Neural cell (in vitro differentiated cells): ENCODE data around the gene SLC26A9. TPM values are rescaled to one million over a fixed set of nuclear protein-coding genes. Genes with fewer than 3 reads are reported as not detected.

Experiments
- H2AFZ ChIP-seq: fragments of 200-600, 300-800 bp; sonication (generic), shearing (Covaris generic); 2 replicates; pipeline ENCODE4 v1.6.0; 2014; ENCODE audit warnings: low read depth, mild to moderate bottlenecking, antibody characterized with exemption, low read length, moderate library complexity
- H3F3A ChIP-seq: fragments of 200-600 bp; shearing (Covaris generic); 2 replicates; pipeline ENCODE4 v1.6.1; 2016; ENCODE audit warnings: mild to moderate bottlenecking, moderate library complexity, mixed read lengths, antibody characterized with exemption, low read length; ENCODE audit not compliant: insufficient read depth, poor library complexity, severe bottlenecking
- H3K27ac ChIP-seq: fragments of 200-600, 300-800 bp; sonication (generic), shearing (Covaris generic); 2 replicates; pipeline ENCODE4 v1.5.1; 2014; ENCODE audit warnings: mild to moderate bottlenecking, low read length, moderate library complexity
- H3K27me3 ChIP-seq: fragments of 300-800, 200-600 bp; sonication (generic), shearing (Covaris generic); 2 replicates; pipeline ENCODE4 v1.6.0; 2014; ENCODE audit warnings: mild to moderate bottlenecking, low read depth, low read length, moderate library complexity; ENCODE audit not compliant: insufficient read depth
- H3K36me3 ChIP-seq: fragments of 300-800, 200-600 bp; sonication (generic), shearing (Covaris generic); 2 replicates; pipeline ENCODE4 v1.5.1; 2014; ENCODE audit warnings: mild to moderate bottlenecking, antibody characterized with exemption, low read length, moderate library complexity; ENCODE audit not compliant: insufficient read depth
- H3K4me2 ChIP-seq: fragments of 300-800, 200-600 bp; sonication (generic), shearing (Covaris generic); 2 replicates; pipeline ENCODE4 v1.6.0; 2014; ENCODE audit warnings: mild to moderate bottlenecking, low read length
- H3K4me3 ChIP-seq: fragments of 300-800, 200-600 bp; sonication (generic), shearing (Covaris generic); 2 replicates; pipeline ENCODE4 v1.5.1; 2014; ENCODE audit warnings: mild to moderate bottlenecking, low read length, moderate library complexity
- H3K79me2 ChIP-seq: fragments of 200-600 bp; shearing (Covaris generic); replicated peaks from 2 replicates; pipeline ENCODE4 v1.6.0; 2014; ENCODE audit warnings: mild to moderate bottlenecking, low read length, moderate library complexity; ENCODE audit not compliant: insufficient read depth
- H3K9ac ChIP-seq: fragments of 300-800, 200-600 bp; sonication (generic), shearing (Covaris generic); 2 replicates; pipeline ENCODE4 v1.6.1; 2016; ENCODE audit warnings: mild to moderate bottlenecking, low read length, mixed read lengths
- H3K9me2 ChIP-seq: fragments of 200-600 bp; shearing (Covaris generic); 2 replicates; pipeline ENCODE4 v1.6.1; 2016; ENCODE audit warnings: mild to moderate bottlenecking, low read length, mixed read lengths; ENCODE audit not compliant: insufficient read depth
- H3K9me3 ChIP-seq: fragments of 200-600, 300-800 bp; sonication (generic), shearing (Covaris generic); 2 replicates; pipeline ENCODE4 v1.6.1; 2016; ENCODE audit warnings: mild to moderate bottlenecking, mixed run types, low read length, moderate library complexity, mixed read lengths
- H4K20me1 ChIP-seq: fragments of 200-600 bp; shearing (Covaris generic); 2 replicates; pipeline ENCODE4 v1.6.1; 2016; ENCODE audit warnings: mild to moderate bottlenecking, mixed run types; ENCODE audit not compliant: insufficient read depth
- EP300 ChIP-seq: fragments of 450-650 bp; conservative IDR thresholded peaks from 2 replicates; pipeline ENCODE4 v1.6.1; 2014; ENCODE audit warnings: antibody characterized with exemption, mild to moderate bottlenecking, moderate library complexity; ENCODE audit not compliant: poor library complexity, severe bottlenecking
- EZH2 ChIP-seq: fragments of 200-600, 300-800 bp; shearing (Covaris generic), sonication (generic); IDR thresholded peaks from 2 replicates; pipeline ENCODE4 v1.6.1; 2014; ENCODE audit warnings: antibody characterized with exemption, low read length, borderline replicate concordance, mild to moderate bottlenecking; ENCODE audit not compliant: insufficient read depth, poor library complexity, severe bottlenecking
- MXI1 ChIP-seq: fragments of 450-650 bp; conservative IDR thresholded peaks from 2 replicates; pipeline ENCODE4 v1.6.1; 2014; ENCODE audit warnings: antibody characterized with exemption, mild to moderate bottlenecking; ENCODE audit not compliant: poor library complexity, severe bottlenecking
- POLR2AphosphoS5 ChIP-seq: IDR thresholded peaks from 2 replicates; pipeline ENCODE4 v1.6.1; 2012
- RAD21 ChIP-seq: fragments of 450-650 bp; conservative IDR thresholded peaks from 2 replicates; pipeline ENCODE4 v1.6.1; 2014; ENCODE audit warnings: antibody characterized with exemption, mild to moderate bottlenecking, moderate library complexity
- SMC3 ChIP-seq: fragments of 450-650 bp; conservative IDR thresholded peaks from 2 replicates; pipeline ENCODE4 v1.6.1; 2014; ENCODE audit warnings: antibody characterized with exemption, mild to moderate bottlenecking, moderate library complexity; ENCODE audit not compliant: poor library complexity
- TAF1 ChIP-seq: IDR thresholded peaks from 2 replicates; pipeline ENCODE4 v1.6.1; 2012; ENCODE audit warnings: low read depth
- polyA plus RNA-seq: library from polyadenylated mRNA; depleted of rRNA; stranded (reverse); fragments of >200 nt; gene quantifications from 2 replicates; pipeline ENCODE4 v1.2.3, GENCODE V29; 2014
- TF ChIP-seq, protein P1 (sequence below): fragments of 450-650 bp; IDR thresholded peaks from 2 replicates; pipeline ENCODE4 v1.5.1; 2014; ENCODE audit warnings: antibody characterized with exemption, mild to moderate bottlenecking, moderate library complexity; ENCODE audit not compliant: poor library complexity, severe bottlenecking
- TF ChIP-seq, protein P2 (sequence below): IDR thresholded peaks from 2 replicates; pipeline ENCODE4 v1.6.1; 2012; ENCODE audit warnings: borderline replicate concordance

The SLC26A9 gene
- polyA plus RNA-seq, 1 donor from 2014 or later, result not detected

- Histone ChIP-seq H3K36me3 (no peaks in the 10 kb centered on the region), H3K9me2 (no peaks in the 10 kb centered on the region), H2AFZ (no peak overlapping the region), H3K9ac (no peak overlapping the region), H3K4me2 (no peak overlapping the region), H3K79me2 (no peaks in the 10 kb centered on the region), H3K27me3 (no peaks in the 10 kb centered on the region), H3F3A (no peaks in the 10 kb centered on the region), H3K27ac (no peak overlapping the region), H4K20me1 (no peaks in the 10 kb centered on the region), H3K4me3 (no peak overlapping the region), H3K9me3 (no peaks in the 10 kb centered on the region)
- no peak for TF ChIP-seq POLR2AphosphoS5
- TF ChIP-seq MXI1, result no peak
Observed at GRCh38 chr1:205986861-205987260, 43.6 kb upstream of the SLC26A9 start.

- no peak overlapping the region for H3K4me2 ChIP-seq
- H3K27ac ChIP-seq, result no peak overlapping the region
- H3K9me3 ChIP-seq, result no peaks in the 10 kb centered on the region
- no peaks in the 10 kb centered on the region for H3K36me3 ChIP-seq
- H2AFZ ChIP-seq, result no peak overlapping the region
- H3K9me2 ChIP-seq, result no peaks in the 10 kb centered on the region
- no peak overlapping the region for H3K4me3 ChIP-seq
- no peaks in the 10 kb centered on the region for H3K27me3 ChIP-seq
- no peaks in the 10 kb centered on the region for H3K79me2 ChIP-seq
- no peaks in the 10 kb centered on the region for H4K20me1 ChIP-seq
- no peaks in the 10 kb centered on the region for H3F3A ChIP-seq
- H3K9ac ChIP-seq, result no peak overlapping the region
- no peak for TF ChIP-seq TAF1
- TF ChIP-seq, protein P1, sequence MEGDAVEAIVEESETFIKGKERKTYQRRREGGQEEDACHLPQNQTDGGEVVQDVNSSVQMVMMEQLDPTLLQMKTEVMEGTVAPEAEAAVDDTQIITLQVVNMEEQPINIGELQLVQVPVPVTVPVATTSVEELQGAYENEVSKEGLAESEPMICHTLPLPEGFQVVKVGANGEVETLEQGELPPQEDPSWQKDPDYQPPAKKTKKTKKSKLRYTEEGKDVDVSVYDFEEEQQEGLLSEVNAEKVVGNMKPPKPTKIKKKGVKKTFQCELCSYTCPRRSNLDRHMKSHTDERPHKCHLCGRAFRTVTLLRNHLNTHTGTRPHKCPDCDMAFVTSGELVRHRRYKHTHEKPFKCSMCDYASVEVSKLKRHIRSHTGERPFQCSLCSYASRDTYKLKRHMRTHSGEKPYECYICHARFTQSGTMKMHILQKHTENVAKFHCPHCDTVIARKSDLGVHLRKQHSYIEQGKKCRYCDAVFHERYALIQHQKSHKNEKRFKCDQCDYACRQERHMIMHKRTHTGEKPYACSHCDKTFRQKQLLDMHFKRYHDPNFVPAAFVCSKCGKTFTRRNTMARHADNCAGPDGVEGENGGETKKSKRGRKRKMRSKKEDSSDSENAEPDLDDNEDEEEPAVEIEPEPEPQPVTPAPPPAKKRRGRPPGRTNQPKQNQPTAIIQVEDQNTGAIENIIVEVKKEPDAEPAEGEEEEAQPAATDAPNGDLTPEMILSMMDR, result no peak
- TF ChIP-seq POLR2AphosphoS5, result no peak
- TF ChIP-seq EP300, result no peak
- no peak for TF ChIP-seq RAD21
- TF ChIP-seq SMC3, result no peak
- TF ChIP-seq, protein P2, sequence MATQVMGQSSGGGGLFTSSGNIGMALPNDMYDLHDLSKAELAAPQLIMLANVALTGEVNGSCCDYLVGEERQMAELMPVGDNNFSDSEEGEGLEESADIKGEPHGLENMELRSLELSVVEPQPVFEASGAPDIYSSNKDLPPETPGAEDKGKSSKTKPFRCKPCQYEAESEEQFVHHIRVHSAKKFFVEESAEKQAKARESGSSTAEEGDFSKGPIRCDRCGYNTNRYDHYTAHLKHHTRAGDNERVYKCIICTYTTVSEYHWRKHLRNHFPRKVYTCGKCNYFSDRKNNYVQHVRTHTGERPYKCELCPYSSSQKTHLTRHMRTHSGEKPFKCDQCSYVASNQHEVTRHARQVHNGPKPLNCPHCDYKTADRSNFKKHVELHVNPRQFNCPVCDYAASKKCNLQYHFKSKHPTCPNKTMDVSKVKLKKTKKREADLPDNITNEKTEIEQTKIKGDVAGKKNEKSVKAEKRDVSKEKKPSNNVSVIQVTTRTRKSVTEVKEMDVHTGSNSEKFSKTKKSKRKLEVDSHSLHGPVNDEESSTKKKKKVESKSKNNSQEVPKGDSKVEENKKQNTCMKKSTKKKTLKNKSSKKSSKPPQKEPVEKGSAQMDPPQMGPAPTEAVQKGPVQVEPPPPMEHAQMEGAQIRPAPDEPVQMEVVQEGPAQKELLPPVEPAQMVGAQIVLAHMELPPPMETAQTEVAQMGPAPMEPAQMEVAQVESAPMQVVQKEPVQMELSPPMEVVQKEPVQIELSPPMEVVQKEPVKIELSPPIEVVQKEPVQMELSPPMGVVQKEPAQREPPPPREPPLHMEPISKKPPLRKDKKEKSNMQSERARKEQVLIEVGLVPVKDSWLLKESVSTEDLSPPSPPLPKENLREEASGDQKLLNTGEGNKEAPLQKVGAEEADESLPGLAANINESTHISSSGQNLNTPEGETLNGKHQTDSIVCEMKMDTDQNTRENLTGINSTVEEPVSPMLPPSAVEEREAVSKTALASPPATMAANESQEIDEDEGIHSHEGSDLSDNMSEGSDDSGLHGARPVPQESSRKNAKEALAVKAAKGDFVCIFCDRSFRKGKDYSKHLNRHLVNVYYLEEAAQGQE, result no peak
- no peak for TF ChIP-seq EZH2
- no peak for TF ChIP-seq MXI1
Observed at GRCh38 chr1:205986292-205986691, 43.0 kb upstream of the SLC26A9 start.
